HG03432 (cell line): Measurements from ENCODE around the gene CD52.
A peak's percentile ranks its signal among the peaks of the same experiment; 100 is the strongest.
"Not testable (repeated sequence)": the region's sequence is repeated elsewhere in the genome, so short reads cannot be mapped to it uniquely, and the experiment has no call there.

Experiments
- ATAC-seq: cut with Tn5 transposase; IDR thresholded peaks from one replicate; pipeline ENCODE4 v1.9.1; 2021; ENCODE audit warnings: mild to moderate bottlenecking, moderate library complexity; ENCODE audit not compliant: unreplicated experiment

Gene CD52

DNA sequence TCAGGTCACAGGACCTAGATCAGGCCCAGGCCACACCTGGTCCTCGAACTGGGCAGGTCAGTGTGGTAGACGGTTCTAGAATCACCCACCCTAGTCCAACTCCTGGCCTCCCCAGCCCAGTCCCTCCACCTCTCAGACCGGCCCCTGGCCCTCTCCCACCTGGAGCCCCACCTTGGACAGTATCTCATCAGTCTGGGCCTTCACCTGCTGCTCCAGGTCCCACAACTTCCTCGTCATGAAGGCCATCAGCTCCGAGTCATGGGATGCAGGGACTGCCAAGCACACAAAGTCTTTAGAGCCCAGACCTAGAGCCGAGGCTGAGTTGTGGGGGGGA is 20.0 kb upstream of the CD52 start:
- no peak for ATAC-seq

DNA sequence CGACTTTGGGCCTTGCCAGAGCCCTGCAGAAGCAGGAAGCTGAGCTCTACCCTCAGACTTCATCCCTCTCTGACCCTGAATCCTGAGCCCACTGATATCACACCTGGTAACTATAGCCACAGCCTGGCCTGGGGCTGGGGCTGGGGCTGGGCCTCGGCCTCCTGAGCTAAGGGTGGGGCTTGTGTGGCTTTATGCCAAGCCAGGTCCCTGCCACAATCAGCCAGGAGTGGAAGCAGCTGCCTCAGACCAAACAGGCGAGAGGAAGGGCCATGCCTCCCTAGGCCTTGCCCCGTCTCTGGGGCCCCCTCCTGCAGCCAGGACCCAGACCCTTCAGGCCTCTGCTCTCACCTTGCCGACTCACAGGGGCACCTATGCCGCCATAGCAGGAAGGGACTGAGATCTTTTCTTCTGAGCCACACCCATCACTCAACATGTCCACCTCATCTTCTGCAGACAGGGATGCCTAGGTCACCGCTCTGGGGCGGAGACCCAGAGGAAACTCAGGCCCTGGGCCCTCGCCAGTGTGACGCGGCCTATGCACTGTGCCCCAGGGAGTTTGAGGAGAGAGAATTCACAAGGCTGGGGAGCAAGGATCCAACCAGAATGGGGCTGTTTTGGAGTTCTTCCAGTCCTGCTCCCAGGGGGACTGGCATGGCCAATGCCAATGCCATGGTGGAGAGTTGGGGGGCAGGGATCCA is 17.0 kb upstream of the CD52 start:
- no peak for ATAC-seq

DNA sequence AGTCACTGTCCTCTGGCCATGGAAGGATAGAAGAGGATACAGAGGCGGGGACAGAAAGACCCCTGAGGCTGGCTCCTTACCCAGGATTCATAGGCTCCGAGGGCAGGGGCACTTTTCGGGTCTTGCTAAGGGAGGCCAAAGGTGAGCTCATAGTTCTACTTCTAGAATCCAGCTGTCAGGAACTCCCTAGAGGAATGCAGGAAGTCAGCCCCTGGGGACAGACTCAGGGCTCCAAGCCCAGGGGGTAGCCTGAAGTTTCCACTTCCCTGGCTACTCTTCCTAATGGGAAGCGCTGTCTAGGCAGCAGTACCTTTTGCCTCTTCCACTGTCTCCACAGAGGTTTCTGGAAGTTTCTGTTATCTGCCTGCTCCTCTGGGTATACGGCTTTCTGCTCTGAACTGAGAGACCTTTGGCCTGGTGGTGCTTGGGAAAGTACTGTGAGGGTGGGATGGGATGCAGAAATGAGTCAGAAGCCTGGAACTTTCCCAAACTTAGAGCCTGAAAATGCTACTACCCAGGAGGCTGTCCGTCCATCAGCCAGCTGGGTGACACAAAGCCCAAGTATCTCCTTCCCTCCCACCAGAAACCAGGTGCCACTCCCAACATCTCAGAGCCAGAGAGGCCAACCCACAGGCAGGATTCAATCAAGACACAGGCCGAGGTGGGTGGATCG is 14.9 kb upstream of the CD52 start:
- ATAC-seq, result no peak

DNA sequence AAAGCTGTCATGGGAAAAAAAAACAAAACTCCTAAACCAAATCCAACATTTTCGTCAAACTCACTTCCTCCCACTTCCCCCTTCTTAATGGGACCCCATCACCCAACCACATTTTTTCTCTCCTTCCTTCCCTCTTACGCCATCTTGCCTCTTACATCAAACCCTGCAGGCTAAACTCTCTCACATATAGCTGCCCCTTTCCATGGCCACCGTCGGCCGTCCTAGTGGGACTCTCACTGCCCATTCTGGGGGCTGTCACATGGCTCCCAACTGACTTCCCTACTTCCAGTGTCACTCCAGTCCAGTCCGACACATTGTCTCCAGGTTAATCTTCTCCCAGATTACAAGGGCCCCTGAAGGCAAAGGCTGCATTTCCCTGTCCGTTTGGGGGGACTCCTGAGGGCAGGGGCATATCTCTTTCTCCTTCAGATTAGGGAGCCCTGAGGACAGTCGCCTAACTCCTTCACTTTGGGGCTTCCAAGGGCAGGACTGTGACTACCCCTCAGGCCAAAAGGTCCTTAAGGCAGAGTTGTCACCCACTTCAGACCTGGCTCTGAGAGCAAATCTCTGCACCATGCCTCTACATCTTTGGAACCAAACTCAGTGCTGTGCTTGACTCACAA is 12.0 kb upstream of the CD52 start:
- ATAC-seq, result peak; percentile 13

DNA sequence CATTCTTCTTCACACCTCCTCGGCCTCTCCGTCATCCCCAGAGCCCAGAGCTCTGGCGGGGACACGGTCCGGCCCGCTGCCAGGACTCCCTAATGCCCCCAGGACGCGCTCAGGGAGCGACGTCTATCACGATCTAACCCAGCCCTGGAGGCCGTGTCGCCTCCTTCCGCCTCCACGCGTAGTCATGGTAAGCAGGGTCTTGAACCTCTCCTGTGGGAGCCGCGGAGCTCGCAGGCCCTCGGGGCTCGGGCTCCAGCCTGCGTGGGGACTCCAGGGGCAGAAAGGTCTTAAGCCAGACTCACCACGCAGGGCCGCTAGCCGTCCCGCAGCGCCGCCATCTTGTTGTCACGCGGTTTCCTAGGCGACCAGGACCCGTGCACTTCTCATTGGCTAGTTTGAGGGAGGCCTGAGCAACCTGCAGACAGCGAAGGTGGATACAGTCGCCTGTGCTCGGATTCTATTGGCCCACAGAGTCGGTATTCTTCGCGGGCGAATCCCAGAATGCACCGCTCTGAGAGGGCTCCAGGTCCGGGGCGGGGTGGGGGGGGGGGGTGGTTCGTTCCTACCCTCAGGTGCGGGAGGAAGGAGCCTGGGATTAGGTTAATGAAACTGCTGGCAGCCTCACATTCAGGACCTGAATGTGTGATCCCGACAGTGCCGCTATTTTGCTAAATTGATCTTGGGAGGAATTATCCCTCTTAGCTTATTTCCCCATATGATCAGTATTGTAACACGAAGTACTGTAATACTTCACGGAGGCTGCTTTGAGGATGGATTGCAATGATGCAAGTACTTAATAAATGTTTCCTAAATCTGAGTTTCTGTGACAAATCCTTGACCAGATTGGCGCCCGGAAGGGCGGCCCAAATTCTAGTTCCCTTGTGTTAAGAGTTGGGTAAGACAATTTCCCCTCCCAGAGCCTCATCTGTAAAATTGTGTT is 11.2 kb upstream of the CD52 start, which contains the start of gene UBXN11:
TSS of gene UBXN11 (minus strand) at position 347 of the 940 bp plus-strand sequence. CDS start 3,753 bp downstream, outside the sequence.
- peak; percentile 97 for ATAC-seq

DNA sequence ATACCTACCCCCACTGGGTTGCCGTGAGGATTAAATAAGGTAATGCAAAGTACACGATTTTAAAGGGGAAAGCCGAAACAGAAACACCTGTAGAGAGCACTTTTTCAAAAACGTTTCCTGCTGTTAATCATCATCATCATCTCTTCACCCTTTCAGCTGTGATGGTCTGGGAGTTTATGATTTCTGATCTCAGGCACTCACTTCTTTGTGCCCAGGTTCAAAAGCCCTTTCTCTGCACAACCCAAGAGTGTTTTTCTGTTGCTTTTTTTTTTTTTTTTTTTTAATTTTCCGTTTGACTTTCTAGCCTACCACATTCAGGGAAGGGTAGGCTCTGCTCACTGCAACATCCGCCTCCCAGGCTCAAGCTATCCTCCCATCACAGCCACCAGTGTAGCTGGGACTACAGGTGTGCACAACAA is 10.4 kb upstream of the CD52 start:
- ATAC-seq, result no peak

DNA sequence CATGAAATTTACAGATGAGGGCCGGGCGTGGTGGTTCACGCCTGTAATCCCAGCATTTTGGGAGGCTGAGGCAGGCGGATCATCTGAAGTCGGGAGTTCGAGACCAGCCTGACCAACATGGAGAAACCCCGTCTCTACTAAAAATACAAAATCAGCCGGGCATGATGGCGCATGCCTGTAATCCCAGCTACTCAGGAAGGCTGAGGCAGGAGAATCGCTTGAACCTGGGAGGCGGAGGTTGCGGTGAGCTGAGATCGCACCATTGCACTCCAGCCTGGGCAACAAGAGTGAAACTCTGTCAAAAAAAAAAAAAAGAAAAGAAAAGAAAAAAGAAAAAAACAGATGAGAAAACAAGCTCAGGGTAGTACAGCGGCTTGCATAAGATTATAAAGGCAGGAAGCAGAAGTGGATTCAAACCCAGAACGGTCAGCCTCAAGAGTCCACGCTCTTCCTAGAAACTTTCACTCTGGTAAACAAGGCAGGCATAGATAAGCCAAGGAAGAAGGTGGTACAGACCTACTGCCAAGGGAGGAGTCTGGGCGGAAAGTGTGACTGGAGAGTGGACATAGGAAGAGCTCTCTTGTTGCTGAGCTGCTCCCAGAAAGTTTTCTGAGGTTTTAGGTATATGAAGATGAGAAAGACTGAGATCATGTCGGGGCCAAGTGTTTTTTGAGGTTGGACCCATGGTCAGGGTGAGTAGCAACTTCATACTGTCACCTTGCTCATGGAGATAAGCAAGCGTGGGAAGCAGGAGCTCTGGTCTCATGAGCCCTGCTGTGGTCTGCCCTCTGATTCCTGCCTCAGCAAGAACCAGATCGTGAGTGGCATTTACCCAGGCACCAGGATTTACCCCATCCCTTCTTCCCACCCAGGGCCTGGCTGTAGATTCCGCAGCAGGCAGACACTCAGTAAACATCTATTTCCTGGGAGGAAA is 9.5 kb upstream of the CD52 start:
- ATAC-seq, result not testable (repeated sequence)

DNA sequence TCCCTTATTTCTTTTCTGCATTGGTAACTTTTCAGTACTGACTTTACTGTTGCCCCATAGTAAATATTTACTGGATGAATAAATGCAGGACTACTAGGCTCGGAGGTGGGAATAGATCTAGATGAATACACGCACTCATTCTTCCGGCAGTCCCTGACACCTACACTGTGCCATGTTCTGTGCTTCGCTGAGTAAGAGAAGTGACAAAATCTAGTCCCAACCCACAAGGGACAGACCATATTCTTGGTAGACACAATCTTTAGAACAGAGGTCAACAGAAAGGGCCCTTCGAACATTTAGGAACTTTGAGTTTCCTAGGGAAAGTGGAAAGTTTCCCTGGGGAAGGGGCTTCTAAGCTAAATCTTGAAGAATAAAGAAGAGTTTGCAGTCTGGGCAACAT is 3.3 kb upstream of the CD52 start:
- ATAC-seq, result no peak

DNA sequence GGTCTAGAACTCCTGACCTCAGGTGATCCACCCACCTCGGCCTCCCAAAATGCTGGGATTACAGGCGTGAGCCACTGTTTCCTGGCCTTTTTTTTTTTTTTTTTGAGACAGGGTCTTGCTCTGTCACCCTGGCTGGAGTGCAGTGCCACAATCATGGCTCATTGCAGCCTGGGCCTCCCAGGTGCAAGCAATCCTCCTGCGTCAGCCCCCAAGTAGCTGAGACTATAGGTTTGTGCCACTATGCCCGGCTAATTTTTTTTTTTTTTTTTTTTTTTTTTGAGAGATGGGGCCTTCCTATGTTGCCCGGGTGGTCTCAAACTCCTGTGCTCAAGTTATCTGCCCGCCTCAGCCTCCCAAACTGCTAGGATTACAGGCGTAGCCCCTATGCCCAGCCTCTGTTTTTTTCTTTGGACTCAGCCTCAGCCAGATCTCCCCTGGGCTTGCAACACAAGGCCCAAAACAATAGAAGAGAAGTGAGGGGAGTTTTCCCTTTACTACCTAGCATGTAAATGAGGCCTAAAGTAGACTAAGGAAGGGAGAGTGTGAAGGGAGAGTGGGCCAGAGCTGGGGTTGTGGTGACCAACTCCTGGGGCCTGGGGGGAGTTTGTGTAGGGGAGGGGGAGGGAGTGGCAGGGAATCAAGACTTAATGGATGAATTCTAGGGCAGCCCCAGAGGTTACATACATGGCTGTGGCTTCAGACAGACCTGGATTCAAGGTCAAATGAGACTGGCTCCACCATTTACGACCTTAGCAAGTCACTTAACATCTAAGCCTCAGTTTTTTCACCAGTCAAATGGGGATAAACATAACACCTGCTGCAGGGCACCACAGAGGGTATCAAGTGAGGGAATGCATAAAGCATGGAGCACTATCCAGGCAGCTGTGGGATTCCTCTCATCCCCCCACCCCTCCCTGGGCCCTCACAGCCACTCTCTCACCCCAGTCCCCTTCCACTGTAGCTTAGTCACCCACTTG is 1.6 kb upstream of the CD52 start:
- ATAC-seq, result no peak

DNA sequence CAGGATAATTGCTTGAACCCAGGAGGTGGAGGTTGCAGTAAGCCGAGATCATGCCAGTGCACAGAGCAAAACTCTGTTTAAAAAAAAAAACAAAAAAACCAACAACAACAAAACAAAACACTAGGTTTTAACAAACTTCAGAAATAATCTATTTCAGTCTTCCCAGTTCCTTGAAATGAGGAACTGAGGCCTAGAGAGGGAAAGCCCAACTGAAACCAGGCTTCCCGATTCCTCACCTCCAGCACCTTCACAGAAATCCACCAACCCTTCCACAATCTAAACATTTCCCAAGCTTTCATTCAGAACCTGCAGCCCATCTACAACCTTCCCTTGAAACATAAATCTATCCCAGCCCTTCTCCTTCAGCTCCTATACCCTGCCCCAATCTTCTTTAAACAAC is 612 bp upstream of the CD52 start:
- ATAC-seq, result no peak

DNA sequence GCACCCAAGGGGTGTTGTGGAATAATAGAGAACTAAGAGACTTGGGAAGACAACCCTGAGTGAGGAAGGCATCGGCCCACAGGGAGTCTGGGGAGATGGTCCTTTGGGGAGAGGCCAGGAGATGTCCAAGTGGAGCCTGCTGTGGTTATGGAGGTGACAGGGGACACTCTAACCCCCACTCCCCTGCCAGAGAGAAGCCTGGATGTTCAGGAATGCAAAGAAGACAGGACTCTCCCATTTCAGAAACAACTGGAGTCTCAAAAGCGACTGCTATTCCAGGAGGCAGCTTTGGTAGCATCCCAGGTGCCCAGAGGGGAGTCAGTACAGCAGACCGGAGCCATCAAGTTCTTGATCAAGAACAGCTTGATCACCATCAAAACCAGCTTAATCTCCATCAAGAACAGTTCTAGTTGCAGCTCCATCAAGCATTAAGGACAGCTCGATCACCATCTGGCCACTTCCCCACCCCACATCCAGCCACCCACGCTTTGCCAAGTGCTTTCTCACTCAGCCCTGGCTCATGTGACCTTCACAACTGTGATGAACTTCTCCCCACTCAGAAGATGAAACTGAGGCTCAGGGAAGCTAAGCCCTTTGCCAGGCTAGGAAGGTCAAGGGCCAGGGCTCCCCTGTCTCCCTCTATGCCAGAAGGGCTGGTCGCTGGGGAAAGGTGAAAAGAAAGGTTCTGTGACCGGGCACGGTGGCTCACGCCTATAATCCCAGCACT is 743 bp downstream of the CD52 start:
- ATAC-seq, result no peak

DNA sequence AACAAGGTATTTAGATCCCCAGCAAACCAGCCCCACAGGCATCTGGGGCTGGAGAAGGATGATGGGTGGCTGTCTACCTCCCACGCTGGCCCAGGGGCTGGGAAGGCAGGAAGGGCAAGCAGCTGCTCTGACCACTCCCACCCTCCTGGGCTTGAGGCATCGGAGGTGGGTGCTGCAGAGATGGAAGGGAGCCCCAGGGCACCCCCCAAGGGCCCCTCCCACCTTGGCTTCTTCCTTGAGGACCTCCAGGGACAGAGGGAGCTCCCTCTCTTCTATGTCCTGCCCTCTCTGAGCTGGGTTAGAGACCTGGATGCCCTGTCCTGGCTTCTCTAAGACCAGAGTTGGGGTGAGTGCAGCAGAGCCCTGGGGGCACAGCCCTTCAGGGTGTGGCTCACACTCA is 3.1 kb downstream of the CD52 start:
- no peak for ATAC-seq

DNA sequence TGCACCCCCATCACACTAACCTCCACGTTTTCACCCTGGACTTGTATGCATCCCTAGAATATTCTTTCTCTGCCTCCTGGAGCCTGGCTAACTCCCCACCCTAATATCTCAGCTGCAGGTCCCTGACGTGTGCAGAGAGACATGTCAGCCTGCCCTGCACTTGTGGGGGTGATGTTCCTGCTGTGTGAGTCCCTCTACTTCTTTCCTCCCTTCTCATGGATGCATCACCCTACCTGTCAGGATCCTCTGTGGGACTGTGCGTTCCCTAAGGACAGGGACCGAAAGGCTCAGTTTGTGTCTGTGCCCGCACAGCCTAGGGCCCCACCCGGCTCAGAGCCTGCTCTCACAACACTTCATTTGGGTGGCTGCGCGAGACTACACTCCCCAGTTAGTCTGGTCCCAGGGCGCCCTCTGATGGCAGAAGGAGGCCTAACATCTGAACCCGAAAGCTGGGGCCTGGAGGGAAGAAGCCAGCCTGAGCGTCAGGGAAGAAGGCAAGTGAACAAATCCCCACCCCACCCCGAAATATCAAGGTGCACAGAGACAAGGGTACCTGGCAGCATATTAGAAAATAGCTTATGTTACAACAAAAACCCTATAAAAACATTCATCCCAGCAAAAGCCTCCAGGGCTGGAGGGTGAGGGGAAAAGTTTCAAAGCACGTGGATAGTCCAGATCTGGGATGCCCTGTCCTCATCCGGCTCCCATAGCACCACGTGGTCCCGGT is 3.7 kb downstream of the CD52 start:
- no peak for ATAC-seq

DNA sequence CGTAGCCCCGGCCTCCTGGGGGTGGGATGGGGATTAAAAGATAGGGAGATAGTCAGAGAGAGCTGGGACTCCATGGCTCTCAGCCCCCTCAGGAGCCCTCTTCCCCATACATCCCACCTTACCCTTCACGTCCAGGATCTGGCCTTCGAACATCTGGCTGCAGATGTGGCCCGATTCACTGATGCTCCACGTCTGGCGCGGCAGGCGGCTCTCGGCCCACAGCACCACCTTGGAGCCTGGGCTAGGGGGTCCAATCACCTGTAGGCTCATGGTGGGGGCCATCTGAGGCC is 4.2 kb downstream of the CD52 start:
- no peak for ATAC-seq

DNA sequence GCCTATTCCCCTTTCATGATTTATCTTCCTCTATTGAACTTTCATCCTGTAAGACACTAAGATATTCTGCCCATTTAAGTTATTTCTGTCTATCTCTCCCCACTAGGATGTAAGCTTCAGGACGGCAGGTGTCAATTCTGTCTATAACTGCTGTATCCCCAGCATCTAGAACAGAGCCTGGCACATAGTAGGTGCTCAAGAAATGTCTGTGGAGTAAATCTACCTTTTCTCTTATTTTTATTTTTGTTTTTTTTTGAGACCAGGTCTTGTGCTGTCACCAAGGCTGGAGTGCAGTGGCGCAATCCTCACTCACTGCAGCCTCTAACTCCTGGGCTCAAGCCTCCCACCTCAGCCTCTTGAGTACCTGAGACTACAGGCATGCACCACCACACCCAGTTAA is 5.6 kb downstream of the CD52 start:
- ATAC-seq, result no peak

DNA sequence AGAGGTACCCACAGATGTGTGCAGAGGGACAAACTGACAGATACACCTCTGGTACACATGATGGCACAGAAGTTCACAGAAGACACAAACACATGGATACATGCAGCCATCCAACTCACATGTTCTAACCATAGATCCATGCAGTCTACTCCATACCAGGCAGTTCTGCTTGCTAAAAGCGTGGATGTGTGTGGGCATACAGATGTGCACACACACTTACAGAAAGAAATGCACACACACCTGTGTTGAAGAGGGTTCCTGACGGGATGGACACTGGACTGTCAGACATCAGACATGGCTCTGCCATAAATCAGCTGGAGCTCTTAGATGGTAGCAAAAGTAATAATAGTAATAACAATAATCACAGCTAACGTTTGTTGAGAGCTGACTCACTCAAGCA is 6.8 kb downstream of the CD52 start:
- ATAC-seq, result no peak

DNA sequence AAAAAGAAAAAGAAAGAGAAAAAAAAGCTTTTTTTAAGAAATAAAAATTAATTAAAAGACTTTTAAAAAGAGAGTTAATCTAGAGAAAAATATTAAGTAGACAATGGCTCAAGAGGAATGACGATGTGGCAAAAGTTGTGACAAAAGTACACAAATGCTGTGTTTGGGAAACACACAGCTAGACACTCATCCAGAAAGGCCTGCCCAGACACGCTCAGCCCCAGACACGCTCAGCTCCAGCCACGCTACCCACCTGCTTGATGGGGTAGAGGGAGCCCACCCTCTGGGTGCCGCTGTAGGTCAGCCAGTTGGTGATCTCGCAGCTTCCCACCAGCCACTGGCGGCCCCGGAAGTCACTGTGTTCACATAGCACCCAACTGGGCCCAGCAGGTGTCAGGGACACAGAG is 10.2 kb downstream of the CD52 start:
- ATAC-seq, result no peak

DNA sequence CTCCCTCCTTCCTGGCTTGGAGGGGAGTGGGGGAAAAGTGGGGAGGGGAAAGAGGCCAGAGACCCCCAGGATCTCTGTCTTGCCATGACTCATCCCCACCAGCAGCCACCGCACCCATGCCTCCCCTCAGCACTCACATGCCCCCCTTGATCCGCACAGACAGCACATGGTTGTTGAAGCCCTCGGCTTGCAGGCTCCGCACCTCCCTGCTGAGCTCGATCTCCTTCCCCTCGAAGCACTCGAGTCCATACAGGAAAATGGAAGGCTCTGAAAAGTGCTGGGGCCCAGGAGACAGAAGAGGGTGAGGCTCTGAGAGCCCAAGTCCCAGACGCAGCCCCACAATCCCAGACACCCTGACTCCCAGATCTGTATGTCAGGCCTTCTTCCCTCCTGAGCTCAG is 10.8 kb downstream of the CD52 start:
- no peak for ATAC-seq
